ENCODE results near the gene ESR1. TPM values are rescaled to one million over a fixed set of nuclear protein-coding genes. Genes with fewer than 3 reads are reported as not detected.

Gene ESR1
- polyA plus RNA-seq, 1 of the 3 experiments (the other 2 are of a cell fraction) = under 0.01 TPM

- CTCF ChIA-PET = interaction anchor here (0.9 to 1.4 kb wide), 2 partner anchors 11 to 14 kb away, joined by 3 to 5 read pairs; no protein-coding TSS in a partner anchor
- WGBS (ENCODE audit: low lambda C conversion rate) = 23% methylated on average over 4 of the region's 4 CpGs
Measured at GRCh38 chr6:152078001-152078400, 270.5 kb downstream of the ESR1 start.

DNA sequence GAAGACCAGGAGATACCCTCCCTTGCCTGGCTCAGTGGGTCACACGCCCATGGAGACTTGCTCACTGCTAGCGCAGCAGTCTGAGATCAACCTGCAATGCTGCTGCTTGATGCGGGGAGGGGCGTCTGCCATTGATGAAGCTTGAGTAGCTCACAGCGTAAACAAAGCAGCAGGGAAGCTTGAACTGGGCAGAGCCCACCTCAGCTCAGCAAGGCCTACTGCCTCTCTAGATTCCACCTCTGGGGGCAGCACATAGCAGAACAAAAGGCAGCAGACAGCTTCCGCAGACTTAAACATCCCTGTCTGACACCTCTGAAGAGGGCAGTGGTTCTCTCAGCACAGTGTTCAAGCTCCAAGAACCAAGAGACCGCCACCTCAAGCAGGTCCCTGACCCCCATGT lies 271.3 kb downstream of the ESR1 start:
- 20% methylated on average over 1 of the region's 7 CpGs for whole genome bisulfite sequencing (ENCODE audit: low lambda C conversion rate)
- Histone ChIP-seq H3K36me3 (replicated peaks in 1 of 2; ENCODE audit: control insufficient read depth in 1 of 2, insufficient read depth in 2 of 2, low read length in 1 of 2) (no peaks in the 10 kb centered on the region), H3K27ac (ENCODE audit: low read depth in 2 of 2, low read length in 1 of 2) (no peak overlapping the region), H3K9ac (no peak overlapping the region), H3K79me2 (ENCODE audit: insufficient read depth) (no peaks in the 10 kb centered on the region), H3K4me1 (ENCODE audit: control insufficient read depth in 1 of 2, insufficient read depth in 2 of 2, low read depth in 1 of 2, low read length in 1 of 2) (no peaks in the 10 kb centered on the region), H3K4me3 (ENCODE audit: low read depth in 2 of 2, low read length in 1 of 2) (no peak overlapping the region), H3K4me2 (no peak overlapping the region), H3K9me3 (no peaks in the 10 kb centered on the region), H3F3A (replicated peaks; ENCODE audit: insufficient read depth) (no peaks in the 10 kb centered on the region), H4K20me1 (ENCODE audit: insufficient read depth) (no peaks in the 10 kb centered on the region), H3K27me3 (ENCODE audit: insufficient read depth) (no peaks in the 10 kb centered on the region), H2AFZ (ENCODE audit: low read depth) (no peak overlapping the region), H3K9me2 (no peaks in the 10 kb centered on the region)
- ChIA-PET CTCF (interaction anchor here (1.4 kb wide), 1 partner anchor 12 kb away, joined by 5 read pairs; no protein-coding TSS in a partner anchor), POLR2A (no interaction called here)
- DNase-seq = no peak
- TF ChIP-seq CHD2 (IDR thresholded peaks at IDR 0.05; ENCODE audit: low read length, partially characterized antibody) (no peak), FOXM1 (IDR thresholded peaks at IDR 0.05; ENCODE audit: low read depth) (no peak), SMC3 (IDR thresholded peaks at IDR 0.05; ENCODE audit: low read depth, low read length) (no peak), GABPA (IDR thresholded peaks at IDR 0.05; ENCODE audit: low read depth) (no peak), TAF1 (IDR thresholded peaks at IDR 0.05; ENCODE audit: borderline replicate concordance, low read depth, low read length) (no peak), JUND (IDR thresholded peaks at IDR 0.05) (no peak), NRF1 (IDR thresholded peaks at IDR 0.05; ENCODE audit: low read depth, low read length) (no peak)

More at GRCh38 chr6:152078001-152078400, 270.5 kb downstream of the ESR1 start:
- Histone ChIP-seq H3K36me3 (replicated peaks in 1 of 2; ENCODE audit: control insufficient read depth in 1 of 2, insufficient read depth in 2 of 2, low read length in 1 of 2) (no peaks in the 10 kb centered on the region), H3K4me3 (ENCODE audit: low read depth in 2 of 2, low read length in 1 of 2) (no peak overlapping the region), H3K4me2 (no peak overlapping the region), H3K9me2 (no peaks in the 10 kb centered on the region), H3K9ac (no peak overlapping the region), H3K27ac (ENCODE audit: low read depth in 2 of 2, low read length in 1 of 2) (no peak overlapping the region), H3K79me2 (ENCODE audit: insufficient read depth) (no peaks in the 10 kb centered on the region), H3F3A (replicated peaks; ENCODE audit: insufficient read depth) (no peaks in the 10 kb centered on the region), H3K9me3 (no peaks in the 10 kb centered on the region), H2AFZ (ENCODE audit: low read depth) (no peak overlapping the region), H4K20me1 (ENCODE audit: insufficient read depth) (no peaks in the 10 kb centered on the region), H3K27me3 (ENCODE audit: insufficient read depth) (no peaks in the 10 kb centered on the region), H3K4me1 (ENCODE audit: control insufficient read depth in 1 of 2, insufficient read depth in 2 of 2, low read depth in 1 of 2, low read length in 1 of 2) (no peaks in the 10 kb centered on the region)
- TF ChIP-seq YY1 (IDR thresholded peaks at IDR 0.05; ENCODE audit: low read depth) = no peak
- no peak for TF ChIP-seq RXRA (IDR thresholded peaks at IDR 0.05; ENCODE audit: borderline replicate concordance, low read depth)
- no peak for TF ChIP-seq FOXM1 (IDR thresholded peaks at IDR 0.05; ENCODE audit: low read depth)
- no peak for TF ChIP-seq CTCF (IDR thresholded peaks at IDR 0.05)
- no peak for TF ChIP-seq FOXJ3 (CRISPR knock-in tag; IDR thresholded peaks at IDR 0.05)
- TF ChIP-seq CHD2 (IDR thresholded peaks at IDR 0.05; ENCODE audit: low read length, partially characterized antibody) = no peak
- POLR2A ChIA-PET = no interaction called here
- no peak for DNase-seq

Data from SK-N-SH (cell line).